HEK293 (cell line): Measurements from ENCODE around the gene CCDC175.

Experiments used
- CTCF ChIA-PET: fragments of 350-600 bp; formaldehyde crosslinking; extraction: SDS; loops from one replicate; lab custom pipeline; 2021; ENCODE audit warnings: antibody characterized with exemption; lab: Yijun Ruan, JAX
- POLR2A ChIA-PET: fragments of 300-600 bp; formaldehyde crosslinking; extraction: SDS; loops from one replicate; lab custom pipeline; 2020; ENCODE audit warnings: antibody characterized with exemption, inconsistent platforms; lab: Yijun Ruan, JAX
- H3K27ac ChIP-seq: fragments of 200-500 bp; sonication (Bioruptor generic); 2 replicates; pipeline ENCODE4 v1.5.1; 2014; ENCODE audit warnings: low read depth, low read length, control low read depth, inconsistent platforms; ENCODE audit errors: extremely low read depth
- H3K36me3 ChIP-seq, 2 experiments: fragments of 200-500 bp in 1 of 2; sonication (Bioruptor generic) in 1 of 2; 1 replicate in 1 of 2; 2 replicates in 1 of 2; pipeline ENCODE4 v1.5.1; 2014 to 2017; ENCODE audit warnings: inconsistent platforms in 2 of 2, low read length in 2 of 2; ENCODE audit not compliant: control insufficient read depth in 2 of 2, insufficient read depth in 1 of 2
- H3K4me1 ChIP-seq: fragments of 200-500 bp; sonication (Bioruptor generic); 2 replicates; pipeline ENCODE4 v1.5.1; 2014; ENCODE audit warnings: mild to moderate bottlenecking, low read length, inconsistent platforms; ENCODE audit not compliant: control insufficient read depth, insufficient read depth
- H3K4me3 ChIP-seq: 2 replicates; pipeline ENCODE4 v1.5.1; 2011; ENCODE audit warnings: low read depth, mild to moderate bottlenecking, control low read depth, low read length, moderate library complexity
- H3K9me3 ChIP-seq: fragments of 200-500 bp; sonication (Bioruptor generic); 2 replicates; pipeline ENCODE4 v1.5.1; 2014; ENCODE audit warnings: low read depth, low read length, inconsistent platforms; ENCODE audit not compliant: control insufficient read depth, insufficient read depth
- KLF9 ChIP-seq: fragments of 450-650 bp; formaldehyde crosslinking; IDR thresholded peaks from 2 replicates; pipeline ENCODE4 v1.5.1; 2016; ENCODE audit warnings: missing biosample characterization, missing genetic modification characterization, low read depth
- TRIM28 ChIP-seq: IDR thresholded peaks from 2 replicates; pipeline ENCODE4 v1.6.1; 2011; ENCODE audit warnings: low read length, control low read depth, borderline replicate concordance
- WT1 ChIP-seq: fragments of 450-650 bp; formaldehyde crosslinking; IDR thresholded peaks from 2 replicates; pipeline ENCODE4 v1.5.1; 2016; ENCODE audit warnings: missing biosample characterization, missing genetic modification characterization
- ZBTB1 ChIP-seq: fragments of 450-650 bp; formaldehyde crosslinking; IDR thresholded peaks from 2 replicates; pipeline ENCODE4 v1.5.1; 2016; ENCODE audit warnings: missing biosample characterization, missing genetic modification characterization
- ZBTB17 ChIP-seq: fragments of 450-650 bp; formaldehyde crosslinking; IDR thresholded peaks from 2 replicates; pipeline ENCODE4 v1.5.1; 2016; ENCODE audit warnings: missing biosample characterization, missing genetic modification characterization
- ZFHX2 ChIP-seq: fragments of 450-650 bp; formaldehyde crosslinking; conservative IDR thresholded peaks from 2 replicates; pipeline ENCODE4 v1.5.1; 2016; ENCODE audit warnings: missing biosample characterization, missing genetic modification characterization
- ZNF132 ChIP-seq: fragments of 450-650 bp; formaldehyde crosslinking; IDR thresholded peaks from 2 replicates; pipeline ENCODE4 v1.5.1; 2017; ENCODE audit warnings: missing biosample characterization, missing genetic modification characterization, borderline replicate concordance
- ZNF133 ChIP-seq: fragments of 450-650 bp; formaldehyde crosslinking; IDR thresholded peaks from 2 replicates; pipeline ENCODE4 v1.5.1; 2016; ENCODE audit warnings: missing biosample characterization, missing genetic modification characterization
- ZNF184 ChIP-seq: fragments of 450-650 bp; IDR thresholded peaks from 2 replicates; pipeline ENCODE4 v1.5.1; 2018; ENCODE audit warnings: missing biosample characterization, mild to moderate bottlenecking, missing genetic modification characterization
- ZNF221 ChIP-seq: fragments of 450-650 bp; formaldehyde crosslinking; IDR thresholded peaks from 2 replicates; pipeline ENCODE4 v1.5.1; 2017; ENCODE audit warnings: missing biosample characterization, missing genetic modification characterization, borderline replicate concordance
- ZNF239 ChIP-seq: fragments of 450-650 bp; formaldehyde crosslinking; IDR thresholded peaks from 2 replicates; pipeline ENCODE4 v1.5.1; 2016; ENCODE audit warnings: missing biosample characterization, missing genetic modification characterization
- ZNF292 ChIP-seq: fragments of 450-650 bp; formaldehyde crosslinking; IDR thresholded peaks from 2 replicates; pipeline ENCODE4 v1.5.1; 2016; ENCODE audit warnings: low read depth, missing biosample characterization, missing genetic modification characterization, borderline replicate concordance
- ZNF354C ChIP-seq: fragments of 450-650 bp; formaldehyde crosslinking; IDR thresholded peaks from 2 replicates; pipeline ENCODE4 v1.5.1; 2016; ENCODE audit warnings: missing biosample characterization, missing genetic modification characterization, low read depth, borderline replicate concordance
- ZNF416 ChIP-seq: fragments of 450-650 bp; formaldehyde crosslinking; IDR thresholded peaks from 2 replicates; pipeline ENCODE4 v1.5.1; 2016; ENCODE audit warnings: missing biosample characterization, missing genetic modification characterization
- ZNF433 ChIP-seq: fragments of 450-650 bp; formaldehyde crosslinking; IDR thresholded peaks from 2 replicates; pipeline ENCODE4 v1.5.1; 2016; ENCODE audit warnings: missing biosample characterization, missing genetic modification characterization, low read depth
- ZNF449 ChIP-seq: fragments of 450-650 bp; formaldehyde crosslinking; IDR thresholded peaks from 2 replicates; pipeline ENCODE4 v1.5.1; 2017; ENCODE audit warnings: missing biosample characterization, mild to moderate bottlenecking, missing genetic modification characterization, moderate library complexity
- ZNF473 ChIP-seq: fragments of 450-650 bp; formaldehyde crosslinking; IDR thresholded peaks from 2 replicates; pipeline ENCODE4 v1.5.1; 2017; ENCODE audit warnings: missing biosample characterization, missing genetic modification characterization
- ZNF624 ChIP-seq: fragments of 450-650 bp; formaldehyde crosslinking; IDR thresholded peaks from 2 replicates; pipeline ENCODE4 v1.5.1; 2017; ENCODE audit warnings: missing biosample characterization, missing genetic modification characterization
- ZNF639 ChIP-seq: fragments of 450-650 bp; formaldehyde crosslinking; IDR thresholded peaks from 2 replicates; pipeline ENCODE4 v1.5.1; 2016; ENCODE audit warnings: missing biosample characterization, missing genetic modification characterization
- ZNF654 ChIP-seq: fragments of 450-650 bp; formaldehyde crosslinking; IDR thresholded peaks from 2 replicates; pipeline ENCODE4 v1.5.1; 2016; ENCODE audit warnings: low read depth, missing biosample characterization, missing genetic modification characterization
- ZNF658 ChIP-seq: fragments of 450-650 bp; formaldehyde crosslinking; IDR thresholded peaks from 2 replicates; pipeline ENCODE4; 2016; ENCODE audit warnings: missing biosample characterization, missing genetic modification characterization
- ZNF704 ChIP-seq: fragments of 450-650 bp; formaldehyde crosslinking; IDR thresholded peaks from 2 replicates; pipeline ENCODE4 v1.5.1; 2016; ENCODE audit warnings: missing biosample characterization, missing genetic modification characterization
- ZSCAN4 ChIP-seq: fragments of 450-650 bp; formaldehyde crosslinking; IDR thresholded peaks from 2 replicates; pipeline ENCODE4 v1.5.1; 2017; ENCODE audit warnings: missing biosample characterization, missing genetic modification characterization

The CCDC175 gene

GRCh38 chr14:59463787-59464485 lies 112.7 kb downstream of the CCDC175 start:
- ChIA-PET POLR2A (interaction anchor here (3.3 kb wide), 1 partner anchor 20 kb away, joined by 18 read pairs; the partner anchor contains the start of genes JKAMP and L3HYPDH), CTCF (interaction anchor here (1.0 kb wide), 2 partner anchors 20 to 43 kb away, joined by 4 read pairs; partner anchors contain the start of genes JKAMP and L3HYPDH)
- H3K4me1 ChIP-seq: no peaks in the 10 kb centered on the region
- H3K4me3 ChIP-seq: no peak overlapping the region
- no peak overlapping the region; the same call in 1 of the 2 replicates for H3K27ac ChIP-seq
- no peaks in the 10 kb centered on the region for H3K9me3 ChIP-seq
- TF ChIP-seq ZNF624 (no peak), ZNF449 (no peak), ZNF292 (no peak), ZBTB1 (no peak), ZNF354C (no peak), ZNF473 (no peak), ZNF132 (no peak), ZBTB17 (tag by site-specific recombination) (no peak), ZSCAN4 (tag by site-specific recombination) (no peak), ZNF221 (tag by site-specific recombination) (no peak), TRIM28 (no peak), ZNF658 (tag by site-specific recombination) (no peak)
- peaks cover 14 to 77% of the 10 kb centered on the region in 2 experiments for H3K36me3 ChIP-seq

- peaks cover 25 to 74% of the 10 kb centered on the region in 2 experiments for H3K36me3 ChIP-seq
- TF ChIP-seq ZNF433 (tag by site-specific recombination) (no peak), ZNF639 (no peak), ZNF704 (tag by site-specific recombination) (no peak), ZNF654 (tag by site-specific recombination) (no peak), ZFHX2 (tag by site-specific recombination) (no peak), WT1 (tag by site-specific recombination) (no peak), ZNF184 (tag by site-specific recombination) (no peak), KLF9 (tag by site-specific recombination) (no peak), ZNF239 (tag by site-specific recombination) (no peak), ZNF133 (tag by site-specific recombination) (no peak), ZNF416 (tag by site-specific recombination) (no peak)
- TF ChIP-seq, all 188 proteins: peak for 0
- no peak overlapping the region for H3K4me3 ChIP-seq
- H3K27ac ChIP-seq: no peak overlapping the region
- no peaks in the 10 kb centered on the region for H3K9me3 ChIP-seq
- no peaks in the 10 kb centered on the region for H3K4me1 ChIP-seq
- ChIA-PET CTCF (interaction anchor here (1.0 kb wide), 1 partner anchor 14 kb away, joined by 3 read pairs; no protein-coding TSS in a partner anchor), POLR2A (no interaction called here)
These were observed 114.7 kb downstream of the CCDC175 start for GRCh38 chr14:59461891-59462290.
